Measurements from ENCODE around the gene INPP5D. TPM values are rescaled to one million over a fixed set of nuclear protein-coding genes. Genes with fewer than 3 reads are reported as not detected.

INPP5D gene
- polyA plus RNA-seq, 1 donor (not counting 4 experiments of a cell fraction or from before 2014, with no cell fraction given) = 7.5 TPM

DNA sequence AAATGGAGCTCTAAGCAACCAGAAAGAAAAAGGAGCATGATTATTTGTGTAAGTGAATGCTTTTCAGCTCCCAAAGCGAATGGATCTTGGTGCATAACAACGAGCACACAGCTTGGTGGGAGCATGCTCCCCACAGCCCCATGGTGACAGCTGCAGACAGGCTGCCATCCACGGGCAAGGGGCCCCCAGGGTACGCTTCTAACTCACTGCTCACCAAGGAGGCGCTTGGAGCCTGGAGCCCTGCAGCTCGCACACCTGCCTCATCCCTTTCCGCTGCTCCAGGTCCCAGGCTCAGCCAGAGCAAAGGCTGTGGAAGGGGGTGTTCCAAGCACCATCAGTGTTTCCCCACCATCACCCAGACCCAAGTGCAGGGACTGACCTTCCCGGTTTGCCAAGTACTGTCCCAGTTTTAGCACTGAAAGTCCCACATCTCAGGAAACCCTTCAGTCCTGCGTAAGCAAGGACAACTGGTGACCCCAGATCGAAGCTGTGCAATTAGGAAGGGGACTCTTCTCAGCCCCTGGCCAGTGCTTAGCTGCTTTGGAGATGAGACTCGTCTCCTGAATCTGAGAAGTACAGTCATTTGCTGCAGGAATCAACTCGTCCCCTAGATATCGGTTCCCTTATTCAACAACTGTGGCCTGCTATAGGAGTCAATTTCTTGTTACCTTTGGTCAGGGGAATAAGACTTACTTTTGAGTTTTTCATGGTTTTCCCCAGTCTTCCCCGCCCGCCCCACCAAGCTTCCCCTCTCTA is 141.3 kb downstream of the INPP5D start:
- dilution Hi-C loops (cut with MboI; ENCODE audit: extremely low pct_ligation_motif_present, low sequenced_read_pairs) = no loop called here
- DNase-seq (ENCODE audit: low read depth, low spot score) = no peak
- TF ChIP-seq EZH2 (IDR thresholded peaks at IDR 0.05; ENCODE audit: low read length) (no peak), CTCF (optimal IDR thresholded peaks at IDR 0.05 in 1 of 3, IDR thresholded peaks at IDR 0.05 in 1 of 3, conservative IDR thresholded peaks at IDR 0.05 in 1 of 3; ENCODE audit: extremely low read depth in 1 of 3, insufficient read depth in 2 of 3, low read length in 3 of 3) (no peak)
- Histone ChIP-seq H3K9me1 (ENCODE audit: control insufficient read depth, extremely low read depth, insufficient read depth, low read length) (no peaks in the 10 kb centered on the region), H3K27ac (ENCODE audit: control insufficient read depth, insufficient read depth, low read length) (no peak overlapping the region), H3K4me1 (ENCODE audit: control insufficient read depth, extremely low read depth, insufficient read depth, low read length) (no peaks in the 10 kb centered on the region), H3K9me3 (ENCODE audit: control insufficient read depth, low read depth, low read length) (peaks cover 4% of the 10 kb centered on the region), H2AFZ (ENCODE audit: control insufficient read depth, low read length) (no peak overlapping the region), H3K4me2 (ENCODE audit: control insufficient read depth, extremely low read depth, insufficient read depth, low read depth, low read length) (no peak overlapping the region), H3K9ac (ENCODE audit: control insufficient read depth, extremely low read depth, insufficient read depth, low read length) (no peak overlapping the region), H3K36me3 (ENCODE audit: control insufficient read depth in 2 of 2, extremely low read depth in 1 of 2, insufficient read depth in 2 of 2, low read length in 2 of 2) (peaks cover 4 to 22% of the 10 kb centered on the region in 2 experiments), H4K20me1 (ENCODE audit: control insufficient read depth, extremely low read depth, insufficient read depth, low read length) (no peaks in the 10 kb centered on the region), H3K27me3 (ENCODE audit: control insufficient read depth, extremely low read depth, insufficient read depth, low read length) (peaks cover 5% of the 10 kb centered on the region), H3K4me3 (ENCODE audit: control insufficient read depth in 2 of 3, extremely low read depth in 1 of 3, insufficient read depth in 2 of 3, low read depth in 1 of 3, low read length in 3 of 3) (no peak overlapping the region), H3K79me2 (ENCODE audit: control insufficient read depth, insufficient read depth, low read length) (no peaks in the 10 kb centered on the region)
- no peak for FAIRE-seq

- Histone ChIP-seq H3K36me3 (ENCODE audit: control insufficient read depth in 2 of 2, extremely low read depth in 1 of 2, insufficient read depth in 2 of 2, low read length in 2 of 2) (peaks cover 4 to 18% of the 10 kb centered on the region in 2 experiments), H3K9ac (ENCODE audit: control insufficient read depth, extremely low read depth, insufficient read depth, low read length) (no peak overlapping the region), H2AFZ (ENCODE audit: control insufficient read depth, low read length) (no peak overlapping the region), H3K27me3 (ENCODE audit: control insufficient read depth, extremely low read depth, insufficient read depth, low read length) (peaks cover 5% of the 10 kb centered on the region), H3K79me2 (ENCODE audit: control insufficient read depth, insufficient read depth, low read length) (no peaks in the 10 kb centered on the region), H3K27ac (ENCODE audit: control insufficient read depth, insufficient read depth, low read length) (no peak overlapping the region), H3K4me3 (ENCODE audit: control insufficient read depth in 2 of 3, extremely low read depth in 1 of 3, insufficient read depth in 2 of 3, low read depth in 1 of 3, low read length in 3 of 3) (no peak overlapping the region), H3K9me3 (ENCODE audit: control insufficient read depth, low read depth, low read length) (peaks cover 4% of the 10 kb centered on the region), H3K4me2 (ENCODE audit: control insufficient read depth, extremely low read depth, insufficient read depth, low read depth, low read length) (no peak overlapping the region), H3K4me1 (ENCODE audit: control insufficient read depth, extremely low read depth, insufficient read depth, low read length) (no peaks in the 10 kb centered on the region), H4K20me1 (ENCODE audit: control insufficient read depth, extremely low read depth, insufficient read depth, low read length) (no peaks in the 10 kb centered on the region), H3K9me1 (ENCODE audit: control insufficient read depth, extremely low read depth, insufficient read depth, low read length) (no peaks in the 10 kb centered on the region)
- TF ChIP-seq CTCF (optimal IDR thresholded peaks at IDR 0.05 in 1 of 3, IDR thresholded peaks at IDR 0.05 in 1 of 3, conservative IDR thresholded peaks at IDR 0.05 in 1 of 3; ENCODE audit: extremely low read depth in 1 of 3, insufficient read depth in 2 of 3, low read length in 3 of 3) (no peak), EZH2 (IDR thresholded peaks at IDR 0.05; ENCODE audit: low read length) (no peak)
- DNase-seq (ENCODE audit: low read depth, low spot score) (no peak), FAIRE-seq (no peak)
- dilution Hi-C loops (cut with MboI; ENCODE audit: extremely low pct_ligation_motif_present, low sequenced_read_pairs) = no loop called here
Measured at GRCh38 chr2:233202531-233202944, 142.4 kb downstream of the INPP5D start.
